Testis (tissue), 5 donors: ENCODE data around the gene MMP20. TPM values are rescaled to one million over a fixed set of nuclear protein-coding genes. Genes with fewer than 3 reads are reported as not detected.
A peak's percentile ranks its signal among the peaks of the same experiment; 100 is the strongest.

Source experiments
- DNase-seq: peaks from one replicate; pipeline ENCODE4 v3.0.0-alpha.2; 2019
- H3K27ac ChIP-seq, 2 donors: fragments of 200-600 bp; sonication (generic); one replicate each; pipeline ENCODE4 v1.5.1; 2019
- H3K27me3 ChIP-seq: fragments of 200-600 bp; sonication (generic); one replicate; pipeline ENCODE4 v1.5.1; 2019
- H3K36me3 ChIP-seq: fragments of 200-600 bp; sonication (generic); one replicate; pipeline ENCODE4 v1.5.1; 2017; ENCODE audit warnings: low read depth; ENCODE audit errors: missing control alignments
- H3K4me1 ChIP-seq: fragments of 200-600 bp; sonication (generic); one replicate; pipeline ENCODE4 v1.5.1; 2019
- H3K4me3 ChIP-seq, 2 donors: fragments of 200-600 bp; sonication (generic); one replicate each; pipeline ENCODE4 v1.5.1; 2017 to 2019
- H3K9me3 ChIP-seq: fragments of 200-600 bp; sonication (generic); one replicate; pipeline ENCODE4 v1.5.1; 2017
- POLR2A ChIP-seq: fragments of 450-650 bp; IDR thresholded peaks from one replicate; pipeline ENCODE4 v1.6.1; 2017; ENCODE audit warnings: antibody characterized with exemption, mild to moderate bottlenecking, moderate library complexity
- WGBS, 2 donors: methylation state at CpG; one replicate each; pipeline ENCODE4 v1.1.5; 2018; 5-methylcytosine and 5-hydroxymethylcytosine counted together
- intact Hi-C: fragments of 100-400 bp; cut with DNase I; formaldehyde crosslinking; loops from one replicate; pipeline ENCODE4 v1.15.1; 2023; ENCODE audit warnings: low total_unique reads
- long read RNA-seq, 2 donors: transcript quantifications; one replicate each; lab custom pipeline, GENCODE V29; 2026
- polyA plus RNA-seq: library from polyadenylated mRNA; stranded (reverse); fragments of 350-450 nt; fragmentation: Illumina TruSeq; extraction: RNeasy Lipid Tissue Mini Kit (QIAGEN cat#74804); gene quantifications from one replicate; pipeline ENCODE4 v1.2.3, GENCODE V29; 2014; ENCODE audit warnings: low read depth, low replicate concordance; ENCODE audit not compliant: insufficient read depth
- total RNA-seq, 2 donors: library from RNA; depleted of rRNA; stranded (reverse); fragments of >200 nt; gene quantifications; one replicate each; pipeline ENCODE4 v1.2.3, GENCODE V29; 2016
- TF ChIP-seq, protein P1 (sequence below), 3 experiments: fragments of 450-650 bp in 2 of 3; fragments of 200-600 bp in 1 of 3; sonication (generic) in 1 of 3; IDR thresholded peaks; one replicate each; pipeline ENCODE4 v1.5.1; 2016 to 2019; ENCODE audit warnings: antibody characterized with exemption in 3 of 3, mild to moderate bottlenecking in 2 of 3, moderate library complexity in 1 of 3

MMP20 gene, protein sequence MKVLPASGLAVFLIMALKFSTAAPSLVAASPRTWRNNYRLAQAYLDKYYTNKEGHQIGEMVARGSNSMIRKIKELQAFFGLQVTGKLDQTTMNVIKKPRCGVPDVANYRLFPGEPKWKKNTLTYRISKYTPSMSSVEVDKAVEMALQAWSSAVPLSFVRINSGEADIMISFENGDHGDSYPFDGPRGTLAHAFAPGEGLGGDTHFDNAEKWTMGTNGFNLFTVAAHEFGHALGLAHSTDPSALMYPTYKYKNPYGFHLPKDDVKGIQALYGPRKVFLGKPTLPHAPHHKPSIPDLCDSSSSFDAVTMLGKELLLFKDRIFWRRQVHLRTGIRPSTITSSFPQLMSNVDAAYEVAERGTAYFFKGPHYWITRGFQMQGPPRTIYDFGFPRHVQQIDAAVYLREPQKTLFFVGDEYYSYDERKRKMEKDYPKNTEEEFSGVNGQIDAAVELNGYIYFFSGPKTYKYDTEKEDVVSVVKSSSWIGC
- total RNA-seq = 1 to 10 TPM in 1 of 2 donors, not detected in 1; 3.1 TPM
- polyA plus RNA-seq = 15.5 TPM
- long read RNA-seq, donor 1 = 0 reads
- long read RNA-seq, donor 2 = 0 reads

DNA sequence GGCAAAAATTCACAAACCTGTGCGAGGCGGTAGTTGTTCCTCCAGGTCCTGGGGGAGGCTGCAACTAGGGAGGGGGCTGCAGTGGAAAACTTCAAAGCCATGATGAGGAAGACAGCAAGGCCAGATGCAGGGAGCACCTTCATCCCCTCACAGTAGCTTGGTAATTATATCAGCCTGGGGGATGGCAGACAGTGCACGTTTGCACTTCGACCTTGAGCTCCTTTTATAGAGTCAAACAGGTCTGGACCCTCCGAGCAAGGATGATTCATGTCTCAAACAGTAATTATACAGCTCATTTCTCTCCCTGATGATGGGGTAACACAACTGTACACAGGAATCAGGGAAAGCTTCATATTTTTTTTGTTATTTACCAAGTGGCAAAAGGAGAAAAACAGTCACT, at the start of gene MMP20:
Gene MMP20, minus strand, starts transcription at position 156 of the 400 bp plus-strand sequence. Its CDS starts 13 bp downstream, at position 143.
- WGBS, 2 donors = 41 to 60% methylated on average over 5 of the region's 5 CpGs
- TF ChIP-seq, protein P1, sequence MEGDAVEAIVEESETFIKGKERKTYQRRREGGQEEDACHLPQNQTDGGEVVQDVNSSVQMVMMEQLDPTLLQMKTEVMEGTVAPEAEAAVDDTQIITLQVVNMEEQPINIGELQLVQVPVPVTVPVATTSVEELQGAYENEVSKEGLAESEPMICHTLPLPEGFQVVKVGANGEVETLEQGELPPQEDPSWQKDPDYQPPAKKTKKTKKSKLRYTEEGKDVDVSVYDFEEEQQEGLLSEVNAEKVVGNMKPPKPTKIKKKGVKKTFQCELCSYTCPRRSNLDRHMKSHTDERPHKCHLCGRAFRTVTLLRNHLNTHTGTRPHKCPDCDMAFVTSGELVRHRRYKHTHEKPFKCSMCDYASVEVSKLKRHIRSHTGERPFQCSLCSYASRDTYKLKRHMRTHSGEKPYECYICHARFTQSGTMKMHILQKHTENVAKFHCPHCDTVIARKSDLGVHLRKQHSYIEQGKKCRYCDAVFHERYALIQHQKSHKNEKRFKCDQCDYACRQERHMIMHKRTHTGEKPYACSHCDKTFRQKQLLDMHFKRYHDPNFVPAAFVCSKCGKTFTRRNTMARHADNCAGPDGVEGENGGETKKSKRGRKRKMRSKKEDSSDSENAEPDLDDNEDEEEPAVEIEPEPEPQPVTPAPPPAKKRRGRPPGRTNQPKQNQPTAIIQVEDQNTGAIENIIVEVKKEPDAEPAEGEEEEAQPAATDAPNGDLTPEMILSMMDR (IDR thresholded peaks at IDR 0.05) = no peak
- TF ChIP-seq POLR2A = no peak
- Histone ChIP-seq H3K4me1 (no peaks in the 10 kb centered on the region), H3K27me3 (no peaks in the 10 kb centered on the region), H3K4me3 (no peak within 1 kb of the TSS), H3K27ac (no peak within 1 kb of the TSS), H3K9me3 (no peaks in the 10 kb centered on the region), H3K36me3 (no peaks in the 10 kb centered on the region)
- intact Hi-C loops = no loop called here
- no peak for DNase-seq

DNA sequence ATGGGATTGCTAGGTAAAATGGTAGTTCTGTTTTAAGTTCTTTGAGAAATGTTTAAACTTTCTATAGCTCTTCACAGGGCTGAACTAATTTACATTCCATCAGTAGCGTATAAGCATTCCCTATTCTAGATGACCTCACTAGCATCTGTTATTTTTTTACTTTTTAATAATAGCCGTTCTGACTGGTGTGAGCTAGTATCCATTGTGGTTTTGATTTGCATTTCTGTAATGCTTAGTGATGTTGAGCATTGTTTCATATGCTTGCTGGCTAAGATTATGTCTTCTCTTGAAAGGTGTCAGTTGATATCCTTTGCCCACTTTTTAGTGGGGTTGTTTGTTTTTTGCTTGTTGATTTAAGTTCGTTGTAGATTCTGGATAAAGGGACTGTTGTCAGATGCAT, 44.5 kb upstream of the MMP20 start:
- no peaks in the 10 kb centered on the region for H3K27me3 ChIP-seq
- H3K27ac ChIP-seq = no peak overlapping the region
- DNase-seq = no peak
- H3K9me3 ChIP-seq = no peaks in the 10 kb centered on the region
- TF ChIP-seq POLR2A = no peak
- TF ChIP-seq, protein P1 (IDR thresholded peaks at IDR 0.05) = no peak
- H3K36me3 ChIP-seq = no peaks in the 10 kb centered on the region
- H3K4me1 ChIP-seq = no peaks in the 10 kb centered on the region
- intact Hi-C loops = loop anchor here (10.0 kb wide), 1 partner anchor 175 kb away; no protein-coding TSS in a partner anchor
- H3K4me3 ChIP-seq = no peak overlapping the region
- WGBS, 2 donors = 83 to 89% methylated on average over 3 of the region's 3 CpGs

DNA sequence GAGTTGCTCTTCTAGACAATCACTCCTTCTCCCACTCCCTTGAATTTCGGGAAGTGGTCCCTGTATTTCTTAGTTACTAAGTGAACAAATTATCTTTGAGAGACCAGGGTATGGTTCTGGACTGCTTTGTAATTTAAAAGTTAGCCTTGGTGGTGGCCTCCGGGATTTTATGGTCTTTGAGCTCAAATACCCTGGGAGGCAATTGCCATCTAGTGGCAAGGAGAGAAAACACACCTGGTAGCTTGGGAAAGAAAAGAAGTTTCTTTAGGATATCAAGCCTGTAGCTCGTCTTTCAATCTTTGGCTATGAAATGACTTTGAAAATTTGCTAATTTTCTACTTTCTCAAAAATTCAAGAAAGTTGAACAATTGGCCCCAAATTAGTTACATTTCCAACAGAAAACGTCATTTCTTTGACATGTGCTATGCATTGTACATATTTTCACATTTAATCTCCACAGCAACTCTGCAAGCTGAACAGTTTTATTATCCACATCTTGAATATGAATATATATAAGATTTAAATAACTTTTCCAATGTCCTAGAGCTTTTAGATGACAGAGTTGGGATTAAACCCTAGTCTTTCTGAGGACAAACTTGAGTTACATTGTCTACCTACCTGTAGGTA, 41.3 kb upstream of the MMP20 start:
- WGBS, 2 donors = 16 to 18% methylated on average over 4 of the region's 4 CpGs
- Histone ChIP-seq H3K4me1 (no peaks in the 10 kb centered on the region), H3K9me3 (no peaks in the 10 kb centered on the region), H3K27ac (no peak overlapping the region), H3K36me3 (no peaks in the 10 kb centered on the region), H3K27me3 (no peaks in the 10 kb centered on the region), H3K4me3 (no peak overlapping the region)
- peak; percentile 31 for DNase-seq
- TF ChIP-seq, protein P1 (IDR thresholded peaks at IDR 0.05) = peak; percentile 42 to 80 (median 72)
- TF ChIP-seq POLR2A = no peak
- intact Hi-C loops = loop anchor here (10.0 kb wide), 1 partner anchor 172 kb away; no protein-coding TSS in a partner anchor

DNA sequence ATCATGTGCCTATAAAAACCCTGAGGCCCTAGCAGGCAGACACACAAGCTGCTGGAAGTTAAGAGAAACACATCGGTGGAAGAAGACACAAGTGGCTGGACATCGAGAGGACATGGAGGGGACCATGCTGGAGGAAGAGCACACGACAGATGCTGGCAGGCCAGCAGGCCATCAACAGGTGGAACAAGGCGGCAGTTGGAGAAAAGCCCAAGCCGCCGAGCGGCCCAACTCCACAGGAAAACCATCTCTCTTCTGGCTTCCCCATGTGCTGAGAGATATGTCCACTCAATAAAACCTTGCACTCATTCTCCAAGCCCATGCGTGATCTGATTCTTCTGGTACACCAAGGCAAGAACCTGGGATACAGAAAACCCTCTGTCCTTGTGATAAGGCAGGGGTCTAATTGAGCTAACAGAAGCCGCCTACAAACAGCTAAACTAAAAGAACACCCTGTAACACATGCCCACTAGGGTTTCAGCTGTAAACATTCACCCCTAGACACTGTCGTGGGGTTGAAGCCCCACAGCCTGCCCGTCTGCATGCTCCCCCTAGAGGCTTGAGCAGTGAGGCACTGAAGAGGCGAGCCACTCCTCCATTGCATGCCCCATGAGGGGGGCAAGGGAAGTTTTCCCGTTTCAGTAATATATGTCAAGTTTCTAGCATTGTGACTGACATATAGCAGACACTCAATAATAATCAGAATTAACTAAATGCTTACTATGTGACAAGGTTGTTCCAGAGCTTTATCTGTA, 39.0 kb upstream of the MMP20 start:
- no peak overlapping the region for H3K27ac ChIP-seq
- WGBS, 2 donors = 84 to 87% methylated on average over 13 of the region's 13 CpGs
- H3K27me3 ChIP-seq = no peaks in the 10 kb centered on the region
- intact Hi-C loops = loop anchor here (10.0 kb wide), 1 partner anchor 169 kb away; no protein-coding TSS in a partner anchor
- DNase-seq = no peak
- no peak overlapping the region for H3K4me3 ChIP-seq
- H3K36me3 ChIP-seq = no peaks in the 10 kb centered on the region
- H3K4me1 ChIP-seq = no peaks in the 10 kb centered on the region
- TF ChIP-seq POLR2A = no peak
- TF ChIP-seq, protein P1 (IDR thresholded peaks at IDR 0.05) = peak in 1 of 3 experiments; percentile 10
- H3K9me3 ChIP-seq = no peaks in the 10 kb centered on the region
